PC-3 (cell line): Measurements from ENCODE around the gene AACS. TPM values are rescaled to one million over a fixed set of nuclear protein-coding genes. Genes with fewer than 3 reads are reported as not detected.

Experiments used
- ATAC-seq: fragments of 200-7000 bp; cut with Tn5 transposase; 2 replicates; pipeline ENCODE4 v1.9.1; 2020; ENCODE audit warnings: mild to moderate bottlenecking, moderate library complexity
- BruUV-seq: library from RNA; stranded (reverse); fragments of 400-500 nt; replicated peaks from 2 replicates; lab custom pipeline; 2021; lab: Mats Ljungman, UMichigan
- CTCF ChIA-PET: fragments of 300-600 bp; sonication (Branson Sonifier 250); formaldehyde crosslinking; loops from one replicate; lab custom pipeline; 2022; ENCODE audit warnings: antibody characterized with exemption; lab: Charles Lee
- POLR2A ChIA-PET: fragments of 300-600 bp; sonication (Branson Sonifier 250); formaldehyde crosslinking; loops from one replicate; lab custom pipeline; 2022; ENCODE audit warnings: antibody characterized with exemption; ENCODE audit not compliant: unreplicated experiment; lab: Charles Lee
- DNase-seq: peaks from one replicate; pipeline ENCODE4 v3.0.0-alpha.2; 2015
- H2AFZ ChIP-seq: fragments of 300-600 bp; sonication (generic); 2 replicates; pipeline ENCODE4 v1.6.0; 2016; ENCODE audit warnings: antibody characterized with exemption, low read length
- H3F3A ChIP-seq: fragments of 300-600 bp; sonication (generic); one replicate; pipeline ENCODE4 v1.6.0; 2017; ENCODE audit warnings: antibody characterized with exemption, low read length, control low read depth, mild to moderate bottlenecking; ENCODE audit not compliant: unreplicated experiment
- H3K27ac ChIP-seq: fragments of 300-600 bp; sonication (generic); 2 replicates; pipeline ENCODE4 v1.5.1; 2016; ENCODE audit warnings: mild to moderate bottlenecking, low read length
- H3K27me3 ChIP-seq: fragments of 300-600 bp; sonication (generic); 2 replicates; pipeline ENCODE4 v1.6.1; 2016; ENCODE audit warnings: low read length, mixed read lengths
- H3K36me3 ChIP-seq: fragments of 300-600 bp; sonication (generic); 2 replicates; pipeline ENCODE4 v1.6.1; 2016; ENCODE audit warnings: low read depth, mixed run types, low read length, mixed read lengths
- H3K4me1 ChIP-seq: fragments of 300-600 bp; sonication (generic); 2 replicates; pipeline ENCODE4 v1.5.1; 2016; ENCODE audit warnings: low read length; ENCODE audit not compliant: insufficient read depth
- H3K4me2 ChIP-seq: fragments of 300-600 bp; sonication (generic); 2 replicates; pipeline ENCODE4 v1.6.0; 2016; ENCODE audit warnings: low read length
- H3K4me3 ChIP-seq: fragments of 300-600 bp; sonication (generic); 2 replicates; pipeline ENCODE4 v1.5.1; 2016; ENCODE audit warnings: mild to moderate bottlenecking, low read length, mixed read lengths
- H3K79me2 ChIP-seq: fragments of 300-600 bp; sonication (generic); 2 replicates; pipeline ENCODE4 v1.6.1; 2017; ENCODE audit warnings: low read length, mixed read lengths
- H3K9ac ChIP-seq: fragments of 300-600 bp; sonication (generic); 2 replicates; pipeline ENCODE4 v1.6.0; 2016; ENCODE audit warnings: mild to moderate bottlenecking, low read length
- H3K9me2 ChIP-seq: fragments of 300-600 bp; sonication (generic); replicated peaks from 2 replicates; pipeline ENCODE4 v1.6.1; 2016; ENCODE audit warnings: mixed run types, low read length, mixed read lengths
- H3K9me3 ChIP-seq: fragments of 300-600 bp; sonication (generic); 2 replicates; pipeline ENCODE4 v1.6.1; 2016; ENCODE audit warnings: low read length, mixed read lengths
- H4K20me1 ChIP-seq: fragments of 300-600 bp; sonication (generic); 2 replicates; pipeline ENCODE4 v1.6.1; 2016; ENCODE audit warnings: low read length, mixed read lengths
- CTCF ChIP-seq: fragments of 300-600 bp; sonication (generic); conservative IDR thresholded peaks from 2 replicates; pipeline ENCODE4 v1.5.1; 2017; ENCODE audit warnings: antibody characterized with exemption, low read depth, mild to moderate bottlenecking, low read length
- EZH2 ChIP-seq: fragments of 300-600 bp; sonication (generic); IDR thresholded peaks from one replicate; pipeline ENCODE4 v1.6.1; 2017; ENCODE audit warnings: antibody characterized with exemption, mild to moderate bottlenecking, low read length; ENCODE audit not compliant: unreplicated experiment
- EZH2phosphoT487 ChIP-seq: fragments of 300-600 bp; sonication (generic); IDR thresholded peaks from 2 replicates; pipeline ENCODE4 v1.6.1; 2018; ENCODE audit warnings: mild to moderate bottlenecking, antibody characterized with exemption, low read length, borderline replicate concordance
- intact Hi-C: fragments of 100-400 bp; cut with micrococcal nuclease; formaldehyde crosslinking; loops from 2 replicates; pipeline ENCODE4 v1.9.0; 2023
- total RNA-seq: library from RNA; depleted of rRNA; stranded (reverse); fragments of >200 nt; gene quantifications from 2 replicates; pipeline ENCODE4 v1.2.3, GENCODE V29; 2014

Gene AACS
- total RNA-seq, 1 experiment from 2014 or later = 31.9 TPM

GRCh38 chr12:125070661-125071390 lies 5.6 kb downstream of the AACS start:
- Histone ChIP-seq H3K27ac (no peak overlapping the region), H4K20me1 (0 out of 2 replicates have a peak, but pooled peaks cover 4% of the 10 kb centered on the region), H3K79me2 (peaks cover 60% of the 10 kb centered on the region), H3K4me2 (no peak overlapping the region), H3K4me1 (peaks cover 15% of the 10 kb centered on the region), H3K36me3 (peaks cover 15% of the 10 kb centered on the region; the same call in 1 of the 2 replicates), H2AFZ (no peak overlapping the region), H3F3A (no peaks in the 10 kb centered on the region), H3K9ac (no peak overlapping the region), H3K9me3 (no peaks in the 10 kb centered on the region), H3K9me2 (no peaks in the 10 kb centered on the region), H3K4me3 (no peak overlapping the region), H3K27me3 (no peaks in the 10 kb centered on the region)
- DNase-seq = no peak
- TF ChIP-seq CTCF = no peak
- no peak for TF ChIP-seq EZH2phosphoT487
- TF ChIP-seq EZH2 = no peak
- intact Hi-C loops = no loop called here
- BruUV-seq = no TSS peak
- POLR2A ChIA-PET = no interaction called here
- ATAC-seq = no peak
- CTCF ChIA-PET = no interaction called here

- Histone ChIP-seq H3K36me3 (peaks cover 21% of the 10 kb centered on the region), H3K27me3 (no peaks in the 10 kb centered on the region), H2AFZ (no peak overlapping the region), H3F3A (no peaks in the 10 kb centered on the region), H4K20me1 (0 out of 2 replicates have a peak, but pooled peaks cover 4% of the 10 kb centered on the region), H3K27ac (no peak overlapping the region), H3K79me2 (peaks cover 54% of the 10 kb centered on the region), H3K9ac (no peak overlapping the region), H3K4me1 (peaks cover 9% of the 10 kb centered on the region; the same call in 1 of the 2 replicates), H3K9me3 (no peaks in the 10 kb centered on the region), H3K9me2 (no peaks in the 10 kb centered on the region), H3K4me2 (no peak overlapping the region), H3K4me3 (no peak overlapping the region)
- DNase-seq (no peak), ATAC-seq (no peak)
- ChIA-PET CTCF (no interaction called here), POLR2A (no interaction called here)
- BruUV-seq = no TSS peak
- TF ChIP-seq EZH2phosphoT487 (no peak), CTCF (no peak), EZH2 (no peak)
- intact Hi-C loops = no loop called here
Measured at GRCh38 chr12:125071456-125071855, 6.2 kb downstream of the AACS start.

GRCh38 chr12:125072496-125072895 lies 7.3 kb downstream of the AACS start:
- H4K20me1 ChIP-seq = 0 out of 2 replicates have a peak, but pooled peaks cover 4% of the 10 kb centered on the region
- no peak for ATAC-seq

More at GRCh38 chr12:125072496-125072895, 7.3 kb downstream of the AACS start:
- Histone ChIP-seq H3K4me3 (no peak overlapping the region), H3K36me3 (peaks cover 23% of the 10 kb centered on the region), H3K4me2 (no peak overlapping the region), H3K27ac (no peak overlapping the region), H3K79me2 (peaks cover 44% of the 10 kb centered on the region), H3K27me3 (no peaks in the 10 kb centered on the region), H3K4me1 (no peaks in the 10 kb centered on the region), H2AFZ (no peak overlapping the region), H3K9me2 (no peaks in the 10 kb centered on the region), H3K9me3 (no peaks in the 10 kb centered on the region), H3K9ac (no peak overlapping the region), H3F3A (no peaks in the 10 kb centered on the region)
- CTCF ChIA-PET = interaction anchor here (0.6 kb wide), 1 partner anchor 68 kb away, joined by 11 read pairs; no protein-coding TSS in a partner anchor
- no TSS peak for BruUV-seq
- POLR2A ChIA-PET = no interaction called here
- DNase-seq = no peak
- no peak for TF ChIP-seq EZH2phosphoT487
- TF ChIP-seq CTCF = no peak
- TF ChIP-seq EZH2 = no peak
- intact Hi-C loops = no loop called here
